Measurements from ENCODE around the gene THSD8. TPM values are rescaled to one million over a fixed set of nuclear protein-coding genes. Genes with fewer than 3 reads are reported as not detected.

Gene THSD8
- total RNA-seq, 6 experiments from 2014 or later, result 14.1 to 30.3 (median 25.6) TPM

DNA sequence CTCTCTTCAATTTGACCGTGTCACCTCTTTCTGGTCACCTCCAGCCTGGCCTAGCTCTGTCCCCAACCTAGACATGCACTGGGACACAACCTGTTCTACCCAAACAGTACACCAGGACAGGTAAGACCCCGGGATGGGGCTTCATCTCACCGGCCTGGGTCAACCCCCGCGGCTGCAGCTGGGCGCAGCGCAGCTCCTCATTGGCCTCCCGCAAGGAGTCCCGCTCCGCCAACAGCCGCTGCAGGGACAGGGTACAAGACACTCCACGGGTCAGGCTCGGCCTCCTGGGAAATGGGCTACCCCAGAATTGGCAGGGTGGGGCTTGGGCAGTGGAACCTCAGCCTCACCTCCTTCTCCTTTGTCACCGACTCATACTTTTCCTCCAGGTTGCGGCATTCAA, 34.2 kb upstream of the THSD8 start:
- Mint-ChIP-seq H3K36me3 (ENCODE audit: low read depth) (peaks cover 4% of the 10 kb centered on the region; the same call in 1 of the 2 replicates), H3K4me1 (ENCODE audit: low read depth) (peaks cover 8% of the 10 kb centered on the region; the same call in 1 of the 2 replicates), H3K4me3 (no peak overlapping the region), H3K27ac (no peak overlapping the region), H3K9me3 (no peaks in the 10 kb centered on the region), H3K27me3 (ENCODE audit: insufficient read depth) (peaks cover 1% of the 10 kb centered on the region; the same call in 1 of the 2 replicates)
- no peak for DNase-seq
- no peak for TF ChIP-seq CTCF (IDR thresholded peaks at IDR 0.05)

DNA sequence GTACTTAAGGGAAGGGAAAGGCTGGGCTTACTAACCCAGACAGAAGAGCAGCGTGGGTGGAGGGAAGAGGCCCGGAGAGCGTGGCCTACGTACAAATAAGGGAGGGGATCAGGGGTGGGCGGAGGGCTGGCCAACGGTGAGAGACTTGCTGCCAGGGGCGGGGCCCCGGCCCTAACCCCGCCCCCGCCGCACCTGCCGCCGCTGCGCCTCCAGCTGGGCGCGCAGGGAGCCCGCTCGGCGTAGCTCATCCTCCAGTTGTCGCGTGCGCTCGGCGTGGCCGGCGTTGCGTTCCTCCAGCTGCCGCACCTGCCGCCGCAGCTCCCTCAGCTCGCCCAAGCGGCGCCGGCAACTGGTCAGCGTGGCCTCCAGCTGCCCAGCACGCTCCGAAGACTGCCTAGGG, 32.2 kb upstream of the THSD8 start:
- no peak overlapping the region for H3K27ac Mint-ChIP-seq
- H3K36me3 Mint-ChIP-seq (ENCODE audit: low read depth), result no peaks in the 10 kb centered on the region
- H3K4me3 Mint-ChIP-seq, result no peak overlapping the region
- no peak for DNase-seq
- H3K9me3 Mint-ChIP-seq, result no peaks in the 10 kb centered on the region
- peaks cover 1% of the 10 kb centered on the region for H3K27me3 Mint-ChIP-seq (ENCODE audit: insufficient read depth)
- H3K4me1 Mint-ChIP-seq (ENCODE audit: low read depth), result peaks cover 28% of the 10 kb centered on the region
- no peak for TF ChIP-seq CTCF (IDR thresholded peaks at IDR 0.05)

GRCh38 chr19:12770922-12771321, 30.9 kb upstream of the THSD8 start:
- Mint-ChIP-seq H3K36me3 (ENCODE audit: low read depth) (no peaks in the 10 kb centered on the region), H3K9me3 (no peaks in the 10 kb centered on the region), H3K27ac (no peak overlapping the region), H3K4me1 (ENCODE audit: low read depth) (peaks cover 28% of the 10 kb centered on the region), H3K27me3 (ENCODE audit: insufficient read depth) (peaks cover 1% of the 10 kb centered on the region), H3K4me3 (no peak overlapping the region)
- no peak for DNase-seq
- TF ChIP-seq CTCF (IDR thresholded peaks at IDR 0.05), result no peak

GRCh38 chr19:12772323-12772722, 29.5 kb upstream of the THSD8 start:
- Mint-ChIP-seq H3K27ac (no peak overlapping the region; the same call in 1 of the 2 replicates), H3K27me3 (ENCODE audit: insufficient read depth) (no peaks in the 10 kb centered on the region; the same call in 1 of the 2 replicates), H3K9me3 (no peaks in the 10 kb centered on the region), H3K4me1 (ENCODE audit: low read depth) (peaks cover 30% of the 10 kb centered on the region), H3K4me3 (no peak overlapping the region), H3K36me3 (ENCODE audit: low read depth) (no peaks in the 10 kb centered on the region)
- DNase-seq, result no peak
- TF ChIP-seq CTCF (IDR thresholded peaks at IDR 0.05), result no peak

DNA sequence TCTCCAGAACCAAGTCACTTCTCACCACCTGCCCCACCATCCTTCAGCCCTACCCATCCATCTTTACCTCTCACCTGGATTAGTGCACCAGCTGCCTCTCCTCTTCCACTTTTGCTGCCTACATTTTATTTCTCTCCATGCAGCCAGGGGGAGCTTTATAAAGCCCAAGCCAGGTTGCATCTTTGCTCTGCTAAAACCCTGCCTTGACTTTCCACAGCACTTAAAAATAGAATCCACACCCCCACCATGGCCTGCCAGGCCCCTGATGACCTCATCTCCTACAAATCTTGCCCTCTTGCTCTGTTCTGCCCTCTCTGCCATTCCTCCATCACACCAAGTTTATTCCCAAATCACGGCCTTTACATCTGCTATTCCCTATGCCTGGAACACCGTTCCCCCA, 28.3 kb upstream of the THSD8 start:
- peak; percentile 66 for TF ChIP-seq CTCF (IDR thresholded peaks at IDR 0.05)
- H3K27ac Mint-ChIP-seq, result peak overlapping the region; percentile 50
- H3K4me3 Mint-ChIP-seq, result peak overlapping the region; percentile 27
- H3K36me3 Mint-ChIP-seq (ENCODE audit: low read depth), result no peaks in the 10 kb centered on the region
- DNase-seq, result no peak
- peaks cover 38% of the 10 kb centered on the region for H3K4me1 Mint-ChIP-seq (ENCODE audit: low read depth)
- no peaks in the 10 kb centered on the region; the same call in 1 of the 2 replicates for H3K27me3 Mint-ChIP-seq (ENCODE audit: insufficient read depth)
- H3K9me3 Mint-ChIP-seq, result no peaks in the 10 kb centered on the region

Measured in HFFc6 (cell line).